Naive B cell (primary cell): ENCODE results near the gene ATP1A4. TPM values are rescaled to one million over a fixed set of nuclear protein-coding genes. Genes with fewer than 3 reads are reported as not detected.

Experiments
- ATAC-seq, 2 donors: fragments of 150-1000 bp; cut with Tn5 transposase; 2 replicates each; pipeline ENCODE4 v1.10.0; 2021; ENCODE audit warnings: low read depth in 2 of 2, mild to moderate bottlenecking in 2 of 2, moderate library complexity in 2 of 2
- DNase-seq: peaks from one replicate; pipeline ENCODE4 v3.0.0; 2022
- H3K27ac Mint-ChIP-seq, 6 donors: one replicate each; pipeline ENCODE4 v1.8.0; 2020 to 2022; ENCODE audit warnings: mild to moderate bottlenecking in 6 of 6, mixed read lengths in 6 of 6, moderate library complexity in 5 of 6, inconsistent platforms in 2 of 6
- H3K27me3 Mint-ChIP-seq, 3 donors: one replicate each; pipeline ENCODE4 v1.8.0; 2021 to 2022; ENCODE audit warnings: mixed read lengths in 3 of 3, mild to moderate bottlenecking in 1 of 3
- H3K36me3 Mint-ChIP-seq, 2 donors: one replicate each; pipeline ENCODE4 v1.8.0; 2020 to 2022; ENCODE audit warnings: mixed read lengths in 2 of 2, inconsistent platforms in 1 of 2, mild to moderate bottlenecking in 1 of 2
- H3K4me1 Mint-ChIP-seq, 3 donors: one replicate each; pipeline ENCODE4 v1.8.0; 2020 to 2022; ENCODE audit warnings: mixed read lengths in 3 of 3, inconsistent platforms in 1 of 3, mild to moderate bottlenecking in 1 of 3, moderate library complexity in 1 of 3
- H3K4me3 Mint-ChIP-seq, 8 donors: one replicate each; pipeline ENCODE4 v1.8.0; 2020 to 2022; ENCODE audit warnings: mild to moderate bottlenecking in 8 of 8, mixed read lengths in 8 of 8, moderate library complexity in 8 of 8, inconsistent platforms in 2 of 8
- H3K9me3 Mint-ChIP-seq, 7 donors: one replicate each; pipeline ENCODE4 v1.8.0; 2020 to 2022; ENCODE audit warnings: mixed read lengths in 7 of 7, mild to moderate bottlenecking in 5 of 7, inconsistent platforms in 2 of 7, moderate library complexity in 1 of 7
- polyA plus RNA-seq, 6 donors: library from polyadenylated mRNA; unstranded; fragments of 300-500 nt; fragmentation: Illumina TruSeq; gene quantifications; one replicate each; pipeline ENCODE4 v1.2.3, GENCODE V29; 2021; ENCODE audit warnings: low read depth in 6 of 6

ATP1A4 gene
- polyA plus RNA-seq, 6 donors from 2014 or later = not detected

- H3K27me3 Mint-ChIP-seq = peaks cover 13 to 67% (median 50%) of the 10 kb centered on the region in 3 donors
- H3K4me3 Mint-ChIP-seq = no peak overlapping the region
- H3K27ac Mint-ChIP-seq = peak overlapping the region in 1 of 6 donors; percentile 56
- DNase-seq (no peak), ATAC-seq (no peak)
- H3K4me1 Mint-ChIP-seq = no peaks in the 10 kb centered on the region
- H3K36me3 Mint-ChIP-seq = no peaks in the 10 kb centered on the region
- H3K9me3 Mint-ChIP-seq = no peaks in the 10 kb centered on the region
Measured at GRCh38 chr1:160137216-160137862, 14.1 kb upstream of the ATP1A4 start.

DNA sequence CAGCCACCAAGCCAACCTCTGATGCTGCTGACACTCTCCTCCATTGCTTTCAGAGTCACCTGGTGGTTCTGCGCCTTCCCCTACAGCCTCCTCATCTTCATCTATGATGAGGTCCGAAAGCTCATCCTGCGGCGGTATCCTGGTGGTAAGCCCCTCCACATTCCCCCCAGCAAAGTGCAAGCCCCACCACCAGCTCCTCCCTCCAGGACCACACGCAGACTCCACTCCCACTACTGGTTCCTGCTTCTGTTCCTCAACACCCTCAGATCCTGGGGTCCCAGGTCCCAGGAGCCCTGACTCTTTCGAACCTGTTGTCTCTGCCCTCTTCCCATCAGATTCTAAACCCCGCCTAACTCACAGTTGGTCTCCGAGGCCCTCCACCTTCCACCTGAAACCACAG lies 11.6 kb upstream of the ATP1A4 start:
- no peak for ATAC-seq
- Mint-ChIP-seq H3K9me3 (no peaks in the 10 kb centered on the region), H3K4me1 (no peaks in the 10 kb centered on the region), H3K4me3 (no peak overlapping the region), H3K27ac (peak overlapping the region in 2 of 6 donors; percentile 6 to 62), H3K36me3 (no peaks in the 10 kb centered on the region), H3K27me3 (peaks cover 17 to 55% (median 54%) of the 10 kb centered on the region in 3 donors)
- DNase-seq = no peak

DNA sequence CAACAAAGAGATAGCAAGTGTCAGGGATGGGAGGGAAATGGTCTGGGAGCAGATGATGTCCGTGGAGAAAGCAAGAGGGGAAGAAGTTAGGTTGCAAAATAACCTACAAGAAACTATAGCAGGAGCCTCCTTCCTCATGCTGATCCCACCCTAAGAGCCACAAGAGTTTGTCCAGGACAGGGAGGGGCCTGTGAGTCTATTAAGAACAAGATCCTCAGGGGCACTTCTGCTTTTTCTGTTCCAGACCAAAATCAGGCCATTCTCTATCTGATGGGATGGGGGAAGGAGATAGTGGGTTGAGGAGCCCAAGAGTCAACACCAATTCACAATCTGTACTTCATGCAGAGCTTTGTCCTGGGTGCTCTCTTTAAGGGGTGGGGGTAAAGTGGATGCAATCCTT lies 7.7 kb upstream of the ATP1A4 start:
- Mint-ChIP-seq H3K36me3 (no peaks in the 10 kb centered on the region), H3K4me3 (no peak overlapping the region), H3K9me3 (no peaks in the 10 kb centered on the region), H3K27ac (no peak overlapping the region), H3K4me1 (peaks cover 0 to 4% (median 3%) of the 10 kb centered on the region in 3 donors), H3K27me3 (peaks cover 9 to 46% (median 45%) of the 10 kb centered on the region in 3 donors)
- ATAC-seq (no peak), DNase-seq (no peak)

DNA sequence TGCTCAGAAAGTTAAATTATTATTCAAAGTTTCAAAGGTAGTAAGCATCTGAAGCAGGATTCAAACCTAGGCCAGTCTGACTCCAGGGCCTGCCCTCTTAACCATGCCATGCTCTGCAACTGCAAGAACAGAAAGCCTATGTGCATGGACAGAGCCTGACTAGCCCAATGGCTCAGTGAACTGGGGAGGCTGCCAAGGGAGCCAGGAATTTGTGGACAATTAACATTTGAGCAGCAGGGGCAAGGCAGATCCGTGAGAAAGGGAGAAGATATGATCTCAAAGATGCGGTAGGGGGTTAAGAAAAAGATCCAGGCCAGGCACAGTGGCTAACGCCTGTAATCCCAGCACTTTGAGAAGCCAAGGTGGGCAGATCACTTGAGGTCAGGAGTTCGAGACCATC lies 6.5 kb upstream of the ATP1A4 start:
- no peaks in the 10 kb centered on the region for H3K9me3 Mint-ChIP-seq
- no peaks in the 10 kb centered on the region for H3K36me3 Mint-ChIP-seq
- ATAC-seq (no peak), DNase-seq (no peak)
- H3K4me3 Mint-ChIP-seq = no peak overlapping the region
- H3K27ac Mint-ChIP-seq = peak overlapping the region in 2 of 6 donors; percentile 3 to 89
- H3K4me1 Mint-ChIP-seq = peaks cover 0 to 4% (median 3%) of the 10 kb centered on the region in 3 donors
- H3K27me3 Mint-ChIP-seq = peaks cover 9 to 42% (median 39%) of the 10 kb centered on the region in 3 donors

DNA sequence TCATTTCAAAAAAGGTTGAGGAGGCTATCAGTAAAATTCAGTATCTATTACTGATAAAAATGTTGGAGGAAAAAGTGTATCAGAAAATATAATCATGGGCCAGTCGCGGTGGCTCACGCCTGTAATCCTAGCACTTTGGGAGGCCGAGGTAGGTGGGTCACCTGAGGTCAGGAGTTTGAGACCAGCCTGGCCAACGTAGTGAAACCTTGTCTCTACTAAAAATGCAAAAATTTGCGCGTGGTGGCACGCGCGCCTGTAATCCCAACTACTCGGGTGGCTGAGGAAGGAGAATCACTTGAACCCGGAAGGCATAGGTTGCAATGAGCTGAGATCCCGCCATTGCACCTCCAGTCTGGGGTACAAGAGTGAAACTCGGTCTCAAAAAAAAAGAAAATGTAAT lies 5.3 kb upstream of the ATP1A4 start:
- peaks cover 0 to 4% (median 3%) of the 10 kb centered on the region in 3 donors for H3K4me1 Mint-ChIP-seq
- no peak overlapping the region for H3K27ac Mint-ChIP-seq
- H3K36me3 Mint-ChIP-seq = no peaks in the 10 kb centered on the region
- no peak overlapping the region for H3K4me3 Mint-ChIP-seq
- DNase-seq (no peak), ATAC-seq (no peak)
- H3K9me3 Mint-ChIP-seq = no peaks in the 10 kb centered on the region
- peaks cover 9 to 35% (median 30%) of the 10 kb centered on the region in 3 donors for H3K27me3 Mint-ChIP-seq

GRCh38 chr1:160148121-160148520 lies 3.3 kb upstream of the ATP1A4 start:
- Mint-ChIP-seq H3K27me3 (peaks cover 5 to 24% (median 19%) of the 10 kb centered on the region in 3 donors), H3K36me3 (no peaks in the 10 kb centered on the region), H3K4me1 (peaks cover 0 to 4% (median 3%) of the 10 kb centered on the region in 3 donors), H3K4me3 (peak overlapping the region in 1 of 8 donors; percentile 49), H3K27ac (peak overlapping the region in 3 of 6 donors; percentile 10 to 25 (median 12)), H3K9me3 (no peaks in the 10 kb centered on the region)
- DNase-seq (no peak), ATAC-seq (no peak)

DNA sequence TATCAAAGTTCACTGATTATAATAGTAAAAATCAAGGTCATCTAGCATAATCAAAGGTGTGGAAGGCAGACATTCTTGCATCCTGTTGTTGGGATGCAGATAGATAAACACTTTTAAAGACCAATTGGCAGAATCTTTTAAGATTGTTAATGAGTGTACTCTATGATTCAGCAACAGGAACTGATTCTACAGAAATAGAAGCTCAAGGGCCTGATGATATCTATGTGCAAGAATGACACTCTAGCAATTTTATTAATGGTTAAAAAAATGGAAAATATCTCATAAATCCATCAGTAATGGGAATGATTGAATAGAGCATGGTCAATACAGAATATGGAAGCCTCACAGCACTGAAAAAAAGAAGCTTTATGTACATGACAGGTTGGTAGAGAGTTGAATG lies 2.2 kb upstream of the ATP1A4 start:
- no peak overlapping the region for H3K4me3 Mint-ChIP-seq
- ATAC-seq = no peak

DNA sequence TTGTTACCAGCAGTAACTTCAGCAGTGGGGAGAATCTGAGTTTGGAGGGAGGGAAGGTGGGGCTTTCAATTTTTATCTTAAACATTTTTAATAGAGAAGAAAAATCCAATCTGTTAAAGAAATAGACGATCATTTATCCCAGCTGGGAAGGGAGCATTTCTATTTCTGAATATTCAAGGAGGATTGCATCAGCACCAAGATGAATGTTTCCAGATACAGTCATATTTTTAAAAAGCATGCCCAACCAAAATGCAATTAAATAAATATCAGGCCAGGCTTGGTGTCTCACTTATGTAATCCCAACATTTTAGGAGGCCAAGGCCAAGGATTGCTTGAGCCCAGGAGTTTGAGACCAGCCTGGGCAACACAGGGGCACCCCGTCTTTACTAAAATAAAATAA lies 1.7 kb upstream of the ATP1A4 start:
- H3K36me3 Mint-ChIP-seq = no peaks in the 10 kb centered on the region
- H3K4me3 Mint-ChIP-seq = no peak overlapping the region
- H3K27me3 Mint-ChIP-seq = peaks cover 3 to 15% (median 13%) of the 10 kb centered on the region in 3 donors
- no peak for ATAC-seq
- H3K4me1 Mint-ChIP-seq = peaks cover 0 to 4% (median 3%) of the 10 kb centered on the region in 3 donors
- DNase-seq = no peak
- H3K27ac Mint-ChIP-seq = no peak overlapping the region
- peaks cover 0 to under 1% (median 0%) of the 10 kb centered on the region in 7 donors for H3K9me3 Mint-ChIP-seq

More for the DNA sequence above, 2.2 kb upstream of the ATP1A4 start:
- DNase-seq = no peak
- Mint-ChIP-seq H3K27me3 (peaks cover 5 to 17% (median 15%) of the 10 kb centered on the region in 3 donors), H3K27ac (no peak overlapping the region), H3K4me1 (peaks cover 0 to 4% (median 3%) of the 10 kb centered on the region in 3 donors), H3K36me3 (no peaks in the 10 kb centered on the region), H3K9me3 (no peaks in the 10 kb centered on the region)

DNA sequence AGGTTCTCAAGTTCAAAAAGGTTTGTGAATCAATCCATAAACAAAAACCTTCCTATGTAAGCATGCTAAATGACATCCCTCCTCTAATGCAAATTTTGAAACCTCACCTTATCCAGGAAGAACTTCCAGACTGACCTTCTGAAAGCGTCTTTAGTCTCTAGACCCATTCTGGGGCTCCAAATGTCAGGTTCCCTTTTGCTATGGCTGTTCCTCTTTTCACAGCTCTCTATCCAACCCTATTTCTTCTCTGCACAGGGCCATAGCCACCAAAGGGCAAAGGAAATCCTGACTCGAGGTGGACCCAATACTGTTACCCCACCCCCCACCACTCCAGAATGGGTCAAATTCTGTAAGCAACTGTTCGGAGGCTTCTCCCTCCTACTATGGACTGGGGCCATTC lies 3.4 kb downstream of the ATP1A4 start:
- Mint-ChIP-seq H3K4me1 (no peaks in the 10 kb centered on the region), H3K27me3 (peaks cover 0 to 18% (median 14%) of the 10 kb centered on the region in 3 donors), H3K4me3 (no peak overlapping the region), H3K9me3 (peaks cover 0 to 1% (median 0%) of the 10 kb centered on the region in 7 donors), H3K36me3 (no peaks in the 10 kb centered on the region), H3K27ac (no peak overlapping the region)
- DNase-seq (no peak), ATAC-seq (no peak)

DNA sequence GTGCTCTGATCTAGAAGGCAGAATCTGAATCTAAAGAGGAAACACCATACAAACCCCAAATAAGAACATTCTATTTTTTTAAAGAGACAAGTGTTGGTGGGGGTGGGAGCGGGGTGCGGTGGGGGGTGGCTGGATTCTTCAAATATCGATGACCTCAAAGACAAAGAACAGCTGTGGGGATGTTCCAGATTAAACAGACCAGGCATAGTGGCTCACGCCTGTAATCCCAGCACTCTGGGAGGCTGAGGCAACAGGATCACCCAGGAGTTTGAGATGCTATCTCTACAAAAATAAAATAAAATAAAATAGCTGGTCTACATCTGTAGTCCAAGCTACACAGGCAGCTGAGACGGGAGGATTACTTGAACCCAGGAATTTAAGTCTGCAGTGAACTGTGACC lies 5.0 kb downstream of the ATP1A4 start:
- Mint-ChIP-seq H3K4me1 (no peaks in the 10 kb centered on the region), H3K4me3 (no peak overlapping the region), H3K9me3 (peaks cover 0 to 1% (median 0%) of the 10 kb centered on the region in 7 donors), H3K27ac (no peak overlapping the region), H3K27me3 (peaks cover 0 to 17% (median 14%) of the 10 kb centered on the region in 3 donors), H3K36me3 (no peaks in the 10 kb centered on the region)
- ATAC-seq = no peak
- DNase-seq = no peak

DNA sequence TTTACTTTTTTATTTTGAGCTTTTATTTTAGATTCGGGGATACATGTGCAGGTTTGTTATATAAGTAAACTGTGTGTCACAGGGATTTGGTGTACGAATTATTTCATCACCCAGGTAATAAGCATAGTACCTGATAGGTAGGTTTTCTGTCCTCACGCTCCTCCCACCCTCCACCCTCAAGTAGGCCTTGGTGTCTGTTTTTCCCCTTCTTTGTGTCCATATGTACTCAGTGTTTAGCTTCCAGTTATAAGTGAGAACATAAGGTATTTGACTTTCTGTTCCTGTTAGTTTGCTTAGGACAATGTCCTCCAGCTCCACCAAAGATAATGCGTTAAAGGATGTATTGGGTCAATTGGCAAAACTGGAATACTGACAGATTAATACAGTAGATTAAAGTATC lies 5.8 kb downstream of the ATP1A4 start:
- Mint-ChIP-seq H3K27me3 (peaks cover 0 to 9% (median 6%) of the 10 kb centered on the region in 3 donors), H3K4me1 (no peaks in the 10 kb centered on the region), H3K9me3 (peaks cover 0 to 1% (median 0%) of the 10 kb centered on the region in 7 donors), H3K36me3 (no peaks in the 10 kb centered on the region), H3K4me3 (no peak overlapping the region), H3K27ac (no peak overlapping the region)
- ATAC-seq (no peak), DNase-seq (no peak)

GRCh38 chr1:160158031-160158430 lies 6.6 kb downstream of the ATP1A4 start:
- Mint-ChIP-seq H3K4me3 (no peak overlapping the region), H3K4me1 (no peaks in the 10 kb centered on the region), H3K9me3 (peaks cover 0 to 1% (median 0%) of the 10 kb centered on the region in 7 donors), H3K27ac (no peak overlapping the region), H3K27me3 (peaks cover 0 to 8% (median 6%) of the 10 kb centered on the region in 3 donors), H3K36me3 (no peaks in the 10 kb centered on the region)
- ATAC-seq = no peak
- no peak for DNase-seq

- Mint-ChIP-seq H3K4me3 (no peak overlapping the region), H3K27me3 (peaks cover 0 to 8% (median 6%) of the 10 kb centered on the region in 3 donors), H3K27ac (no peak overlapping the region), H3K9me3 (peaks cover 0 to 1% (median 0%) of the 10 kb centered on the region in 7 donors), H3K4me1 (no peaks in the 10 kb centered on the region), H3K36me3 (no peaks in the 10 kb centered on the region)
- DNase-seq = no peak
- ATAC-seq = no peak
Measured at GRCh38 chr1:160158534-160158933, 7.1 kb downstream of the ATP1A4 start.

- peaks cover 0 to 8% (median 6%) of the 10 kb centered on the region in 3 donors for H3K27me3 Mint-ChIP-seq
- no peak overlapping the region for H3K4me3 Mint-ChIP-seq
- no peaks in the 10 kb centered on the region for H3K4me1 Mint-ChIP-seq
- H3K27ac Mint-ChIP-seq = no peak overlapping the region
- DNase-seq (no peak), ATAC-seq (no peak)
- H3K36me3 Mint-ChIP-seq = no peaks in the 10 kb centered on the region
- no peaks in the 10 kb centered on the region for H3K9me3 Mint-ChIP-seq
Measured at GRCh38 chr1:160159846-160160245, 8.4 kb downstream of the ATP1A4 start.
